A549 (cell line): ENCODE measurements around the gene UBAP1. TPM values are rescaled to one million over a fixed set of nuclear protein-coding genes. Genes with fewer than 3 reads are reported as not detected.

Source experiments
- ATAC-seq, 2 experiments: fragments of 200-7000 bp in 1 of 2; fragments of >200 bp in 1 of 2; cut with Nextera tagmentation in 1 of 2; cut with Tn5 transposase in 1 of 2; 3 replicates each; pipeline versions ENCODE4 v1.8.0 to v1.9.1; 2018 to 2020; ENCODE audit warnings: mild to moderate bottlenecking in 1 of 2, moderate library complexity in 1 of 2
- CTCF ChIA-PET: fragments of 300-600 bp; sonication (Branson Sonifier 250); formaldehyde crosslinking; extraction: SDS; loops from one replicate; lab custom pipeline; 2021; ENCODE audit warnings: antibody characterized with exemption, inconsistent platforms; lab: Yijun Ruan, JAX
- POLR2A ChIA-PET: fragments of 350-600 bp; formaldehyde crosslinking; extraction: SDS; loops from one replicate; lab custom pipeline; 2021; ENCODE audit warnings: antibody characterized with exemption, inconsistent platforms; lab: Yijun Ruan, JAX
- DNase-seq, 2 experiments: peaks; one replicate each; pipeline versions ENCODE4 v3.0.0 to v3.0.0-alpha.2; 2011 to 2016; ENCODE audit warnings: low read depth in 1 of 2, low spot score in 1 of 2
- FAIRE-seq: peaks from 2 replicates; lab custom pipeline; 2011; peaks lifted over from hg19 to GRCh38; lab: Jason Lieb, UNC
- H3K27ac ChIP-seq, 2 experiments: fragments of >200 bp; sonication (Bioruptor Twin); formaldehyde crosslinking; 3 replicates each; pipeline ENCODE4 v1.5.1; 2016 to 2017
- H3K4me1 ChIP-seq: fragments of >200 bp; sonication (Bioruptor Twin); formaldehyde crosslinking; 3 replicates; pipeline ENCODE4 v1.6.1; 2016
- H3K4me2 ChIP-seq: fragments of >200 bp; sonication (Bioruptor Twin); formaldehyde crosslinking; 3 replicates; pipeline ENCODE4 v1.6.1; 2016
- H3K4me3 ChIP-seq: fragments of >200 bp; sonication (Bioruptor Twin); formaldehyde crosslinking; 3 replicates; pipeline ENCODE4 v1.5.1; 2016
- H3K9me3 ChIP-seq: fragments of >200 bp; sonication (Bioruptor Twin); formaldehyde crosslinking; 3 replicates; pipeline ENCODE4 v1.6.1; 2016
- ATOH8 ChIP-seq: fragments of 250-450 bp; sonication (Bioruptor Pico); IDR thresholded peaks from 2 replicates; pipeline ENCODE4 v1.5.0; 2020; ENCODE audit warnings: low read depth, mild to moderate bottlenecking, moderate library complexity
- BCL3 ChIP-seq: fragments of >200 bp; sonication (Bioruptor Twin); formaldehyde crosslinking; IDR thresholded peaks from 3 replicates; pipeline ENCODE4 v1.6.1; 2016
- BHLHE40 ChIP-seq: IDR thresholded peaks from 2 replicates; pipeline ENCODE4 v1.6.1; 2012; ENCODE audit warnings: low read depth, low read length, inconsistent platforms
- CEBPB ChIP-seq, 2 experiments: fragments of >200 bp in 1 of 2; sonication (Bioruptor Twin) in 1 of 2; formaldehyde crosslinking in 1 of 2; IDR thresholded peaks; 2 replicates each; pipeline ENCODE4 v1.6.1; 2012 to 2016
- CHD2 ChIP-seq: fragments of 150-350 bp; IDR thresholded peaks from 2 replicates; pipeline ENCODE4 v1.6.1; 2014; ENCODE audit warnings: low read length; ENCODE audit not compliant: partially characterized antibody
- CHD4 ChIP-seq: fragments of 200-600 bp; sonication (generic); IDR thresholded peaks from 2 replicates; pipeline ENCODE4 v1.6.1; 2016; ENCODE audit warnings: antibody characterized with exemption, mild to moderate bottlenecking, borderline replicate concordance
- CTCF ChIP-seq: fragments of >200 bp; sonication (Bioruptor Twin); formaldehyde crosslinking; IDR thresholded peaks from 3 replicates; pipeline ENCODE4 v1.5.1; 2016
- EHF ChIP-seq: fragments of 250-450 bp; sonication (Bioruptor Pico); IDR thresholded peaks from 2 replicates; pipeline ENCODE4 v1.5.0; 2020; ENCODE audit warnings: mild to moderate bottlenecking
- FOXS1 ChIP-seq: fragments of 250-450 bp; sonication (Bioruptor Pico); IDR thresholded peaks from 2 replicates; pipeline ENCODE4 v1.5.0; 2020; ENCODE audit warnings: mild to moderate bottlenecking, moderate library complexity
- GATA3 ChIP-seq: IDR thresholded peaks from 2 replicates; pipeline ENCODE4 v1.6.1; 2012; ENCODE audit warnings: borderline replicate concordance
- HES2 ChIP-seq: fragments of >200 bp; sonication (Bioruptor Twin); formaldehyde crosslinking; IDR thresholded peaks from 2 replicates; pipeline ENCODE4 v1.6.1; 2016
- HEYL ChIP-seq: fragments of 250-450 bp; sonication (Bioruptor Pico); IDR thresholded peaks from 2 replicates; pipeline ENCODE4 v1.8.0; 2021; ENCODE audit warnings: mild to moderate bottlenecking, moderate library complexity
- HOXA7 ChIP-seq: fragments of 250-450 bp; sonication (Bioruptor Pico); IDR thresholded peaks from 2 replicates; pipeline ENCODE4 v1.5.0; 2020; ENCODE audit warnings: mild to moderate bottlenecking, moderate library complexity
- KDM5A ChIP-seq: fragments of 200-600 bp; sonication (generic); IDR thresholded peaks from 2 replicates; pipeline ENCODE4 v1.6.1; 2016; ENCODE audit warnings: antibody characterized with exemption, mild to moderate bottlenecking
- PBX3 ChIP-seq: IDR thresholded peaks from 2 replicates; pipeline ENCODE4 v1.6.1; 2012
- PHF8 ChIP-seq: fragments of 200-600 bp; sonication (generic); IDR thresholded peaks from 2 replicates; pipeline ENCODE4 v1.6.1; 2016; ENCODE audit warnings: low read depth, mild to moderate bottlenecking, antibody characterized with exemption, moderate library complexity, borderline replicate concordance
- POLR2A ChIP-seq: IDR thresholded peaks from 2 replicates; pipeline ENCODE4 v1.6.1; 2012; ENCODE audit warnings: mild to moderate bottlenecking, low read length
- RAD21 ChIP-seq, 2 experiments: fragments of >200 bp in 1 of 2; sonication (Bioruptor Twin) in 1 of 2; formaldehyde crosslinking in 1 of 2; IDR thresholded peaks in 1 of 2; conservative IDR thresholded peaks in 1 of 2; 2 replicates in 1 of 2; 3 replicates in 1 of 2; pipeline ENCODE4 v1.6.1; 2012 to 2018; ENCODE audit warnings: inconsistent platforms in 1 of 2
- SMC3 ChIP-seq: fragments of >200 bp; sonication (Bioruptor Twin); formaldehyde crosslinking; IDR thresholded peaks from 3 replicates; pipeline ENCODE4 v1.6.1; 2018; ENCODE audit warnings: inconsistent platforms
- SREBF2 ChIP-seq: fragments of 450-650 bp; IDR thresholded peaks from 2 replicates; pipeline ENCODE4 v1.6.1; 2014; ENCODE audit warnings: mild to moderate bottlenecking, moderate library complexity
- ZSCAN20 ChIP-seq: fragments of 250-450 bp; sonication (Bioruptor Pico); IDR thresholded peaks from 2 replicates; pipeline ENCODE4 v1.8.0; 2022; ENCODE audit warnings: mild to moderate bottlenecking, moderate library complexity
- WGBS: methylation state at CpG from one replicate; pipeline ENCODE4 v1.1.6; 2017; ENCODE audit errors: missing lambda C conversion rate; 5-methylcytosine and 5-hydroxymethylcytosine counted together
- polyA plus RNA-seq, 4 experiments: library from polyadenylated mRNA; depleted of rRNA in 3 of 4; stranded (reverse); fragments of >200 nt; fragmentation: RNase III in 1 of 4; extraction: RNeasy Plus Mini Kit Qiagen cat#74134 plus additional on column Dnase treatment in 1 of 4; gene quantifications; 2 replicates in 3 of 4; 3 replicates in 1 of 4; pipeline ENCODE4 v1.2.3, GENCODE V29; 2011 to 2017

The UBAP1 gene
- polyA plus RNA-seq, 2 of the 4 experiments (the other 2 are of a cell fraction) = 38.5 to 73.1 TPM

GRCh38 chr9:34139477-34140146 is 39.2 kb upstream of the UBAP1 start:
- POLR2A ChIA-PET = interaction anchor here (0.7 to 1.2 kb wide), 3 partner anchors 39 to 215 kb away, joined by 3 to 4 read pairs (median 3); partner anchors contain the start of gene UBAP2
- FAIRE-seq = no peak
- CTCF ChIA-PET = interaction anchor here (0.6 to 3.1 kb wide), 8 partner anchors 11 to 307 kb away, joined by 3 to 10 read pairs (median 3); no protein-coding TSS in a partner anchor

GRCh38 chr9:34140853-34141252 is 38.0 kb upstream of the UBAP1 start:
- WGBS = 86% methylated on average over 2 of the region's 2 CpGs
- no peak overlapping the region for H3K4me3 ChIP-seq
- no peak overlapping the region for H3K4me2 ChIP-seq
- peak in 1 of 2 experiments; percentile 22; a peak in 1 of 4 replicates for TF ChIP-seq CEBPB (IDR thresholded peaks at IDR 0.05)
- TF ChIP-seq ATOH8 (CRISPR knock-in tag) = no peak
- H3K9me3 ChIP-seq = no peaks in the 10 kb centered on the region
- H3K27ac ChIP-seq = no peak overlapping the region
- H3K4me1 ChIP-seq = peaks cover 28% of the 10 kb centered on the region; the same call in 2 of the 3 replicates
- POLR2A ChIA-PET = no interaction called here
- no peak for FAIRE-seq
- CTCF ChIA-PET = interaction anchor here (0.6 to 3.1 kb wide), 4 partner anchors 11 to 67 kb away, joined by 3 to 10 read pairs (median 6); no protein-coding TSS in a partner anchor
- no peak for ATAC-seq
- DNase-seq = no peak

More at GRCh38 chr9:34139477-34140146, 39.2 kb upstream of the UBAP1 start:
- 66% methylated on average over 5 of the region's 5 CpGs for WGBS
- Histone ChIP-seq H3K4me2 (peak overlapping the region; percentile 7; the same call in 2 of the 3 replicates), H3K9me3 (no peaks in the 10 kb centered on the region), H3K27ac (no peak overlapping the region), H3K4me1 (peaks cover 19% of the 10 kb centered on the region; the same call in 2 of the 3 replicates), H3K4me3 (no peak overlapping the region)
- TF ChIP-seq BHLHE40 (no peak), SMC3 (peak; percentile 50), CHD4 (no peak), CTCF (peak; percentile 40; the same call in 2 of the 3 replicates), RAD21 (conservative IDR thresholded peaks at IDR 0.05 in 1 of 2, IDR thresholded peaks at IDR 0.05 in 1 of 2) (peak; percentile 27 to 47; a peak in 3 of 5 replicates)
- ATAC-seq (peak; percentile 86 to 93), DNase-seq (peak; percentile 36 to 70)

- FAIRE-seq (no peak), DNase-seq (no peak), ATAC-seq (no peak)
- Histone ChIP-seq H3K27ac (0 out of 6 replicates have a peak overlapping the region, but pooled peaks of 1 of the 2 experiments have one; percentile 40), H3K9me3 (no peaks in the 10 kb centered on the region), H3K4me1 (peaks cover 28% of the 10 kb centered on the region; the same call in 2 of the 3 replicates), H3K4me2 (no peak overlapping the region), H3K4me3 (no peak overlapping the region)
- WGBS = 94% methylated on average over 2 of the region's 2 CpGs
- CTCF ChIA-PET = interaction anchor here (0.5 to 1.2 kb wide), 6 partner anchors 9 to 110 kb away, joined by 3 to 4 read pairs (median 3); no protein-coding TSS in a partner anchor
- POLR2A ChIA-PET = no interaction called here
- TF ChIP-seq PHF8 (no peak), CHD2 (no peak)
These were observed 35.7 kb upstream of the UBAP1 start for GRCh38 chr9:34143116-34143515.

- peak; percentile 63 to 68; a peak in 4 of 6 replicates for ATAC-seq
- H3K4me2 ChIP-seq = peak overlapping the region; percentile 25; the same call in 2 of the 3 replicates
- H3K4me3 ChIP-seq = no peak overlapping the region
- ChIA-PET CTCF (interaction anchor here (0.6 to 1.6 kb wide), 10 partner anchors 10 to 489 kb away, joined by 3 to 6 read pairs (median 4); no protein-coding TSS in a partner anchor), POLR2A (interaction anchor here (0.9 kb wide), 1 partner anchor 33 kb away, joined by 3 read pairs; the partner anchor contains the start of gene UBAP1)
- TF ChIP-seq HES2 (no peak), POLR2A (no peak), HEYL (CRISPR knock-in tag) (no peak), RAD21 (conservative IDR thresholded peaks at IDR 0.05 in 1 of 2, IDR thresholded peaks at IDR 0.05 in 1 of 2) (no peak), BCL3 (no peak), EHF (CRISPR knock-in tag) (no peak), GATA3 (no peak), KDM5A (no peak), SMC3 (no peak), ZSCAN20 (no peak), HOXA7 (CRISPR knock-in tag) (no peak), SREBF2 (no peak), PHF8 (no peak), PBX3 (no peak), FOXS1 (CRISPR knock-in tag) (no peak)
- no peaks in the 10 kb centered on the region for H3K9me3 ChIP-seq
- 48% methylated on average over 3 of the region's 3 CpGs for WGBS
- H3K27ac ChIP-seq = peak overlapping the region in 1 of 2 experiments; percentile 35; a peak in 2 of 6 replicates
- H3K4me1 ChIP-seq = peaks cover 20% of the 10 kb centered on the region; the same call in 2 of the 3 replicates
- no peak for FAIRE-seq
- peak in 1 of 2 experiments; percentile 29 for DNase-seq
These were observed 33.7 kb upstream of the UBAP1 start for GRCh38 chr9:34145165-34145564.
